HFFc6 (cell line): Measurements from ENCODE around the gene ORC1. TPM values are rescaled to one million over a fixed set of nuclear protein-coding genes. Genes with fewer than 3 reads are reported as not detected.

Experiments
- DNase-seq: peaks from one replicate; pipeline ENCODE4 v3.0.0-alpha.2; 2018
- H3K27ac Mint-ChIP-seq: 2 replicates; pipeline ENCODE4 v1.8.0; 2020; ENCODE audit warnings: mild to moderate bottlenecking, mixed read lengths
- H3K27me3 Mint-ChIP-seq: 2 replicates; pipeline ENCODE4 v1.8.0; 2021; ENCODE audit warnings: mild to moderate bottlenecking, moderate library complexity, mixed read lengths; ENCODE audit not compliant: insufficient read depth
- H3K36me3 Mint-ChIP-seq: 2 replicates; pipeline ENCODE4 v1.8.0; 2021; ENCODE audit warnings: low read depth, mixed read lengths
- H3K4me1 Mint-ChIP-seq: 2 replicates; pipeline ENCODE4 v1.8.0; 2020; ENCODE audit warnings: low read depth, mixed read lengths
- H3K4me3 Mint-ChIP-seq: 2 replicates; pipeline ENCODE4 v1.8.0; 2020; ENCODE audit warnings: mild to moderate bottlenecking, moderate library complexity, mixed read lengths
- H3K9me3 Mint-ChIP-seq: 2 replicates; pipeline ENCODE4 v1.8.0; 2020; ENCODE audit warnings: mild to moderate bottlenecking, mixed read lengths
- total RNA-seq, 6 experiments: library from RNA; stranded (reverse); fragmentation: NEBNext Ultra II Directional; extraction: Animal tissue kit (Norgen Biotek cat#: 25700); gene quantifications; 2 replicates in 1 of 6; 3 replicates in 5 of 6; pipeline ENCODE4 v1.2.3, GENCODE V29; 2021
- TF ChIP-seq, protein P1 (sequence below): fragments of 200-600 bp; sonication (generic); IDR thresholded peaks from 2 replicates; pipeline ENCODE4 v1.5.0; 2021; ENCODE audit warnings: antibody characterized with exemption, mild to moderate bottlenecking

ORC1 gene
- total RNA-seq, 6 experiments from 2014 or later, result 3.1 to 8.3 (median 6.7) TPM

DNA sequence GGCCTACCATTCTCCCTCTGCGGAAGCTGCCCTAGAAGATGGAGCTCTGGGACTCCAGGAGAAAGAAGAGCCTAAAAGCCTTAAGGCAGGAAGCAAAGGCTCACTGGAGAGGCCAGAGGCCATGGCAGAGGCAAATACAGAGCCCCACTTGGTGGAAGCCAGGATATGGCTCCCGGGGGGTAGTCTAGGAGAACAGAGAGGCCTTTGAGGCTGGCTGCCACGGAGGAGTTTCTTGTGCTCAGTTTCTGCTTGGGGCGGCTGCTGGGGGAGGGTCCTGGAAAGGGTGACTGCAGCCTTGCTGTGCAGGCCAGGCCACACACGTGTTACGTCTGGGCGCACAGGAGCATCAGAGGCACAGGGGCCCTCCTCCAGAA, 43.6 kb downstream of the ORC1 start:
- Mint-ChIP-seq H3K27ac (no peak overlapping the region), H3K4me1 (peaks cover 15% of the 10 kb centered on the region; the same call in 1 of the 2 replicates), H3K4me3 (no peak overlapping the region), H3K36me3 (peaks cover 26% of the 10 kb centered on the region), H3K27me3 (peaks cover 2% of the 10 kb centered on the region; the same call in 1 of the 2 replicates), H3K9me3 (no peaks in the 10 kb centered on the region)
- TF ChIP-seq, protein P1, sequence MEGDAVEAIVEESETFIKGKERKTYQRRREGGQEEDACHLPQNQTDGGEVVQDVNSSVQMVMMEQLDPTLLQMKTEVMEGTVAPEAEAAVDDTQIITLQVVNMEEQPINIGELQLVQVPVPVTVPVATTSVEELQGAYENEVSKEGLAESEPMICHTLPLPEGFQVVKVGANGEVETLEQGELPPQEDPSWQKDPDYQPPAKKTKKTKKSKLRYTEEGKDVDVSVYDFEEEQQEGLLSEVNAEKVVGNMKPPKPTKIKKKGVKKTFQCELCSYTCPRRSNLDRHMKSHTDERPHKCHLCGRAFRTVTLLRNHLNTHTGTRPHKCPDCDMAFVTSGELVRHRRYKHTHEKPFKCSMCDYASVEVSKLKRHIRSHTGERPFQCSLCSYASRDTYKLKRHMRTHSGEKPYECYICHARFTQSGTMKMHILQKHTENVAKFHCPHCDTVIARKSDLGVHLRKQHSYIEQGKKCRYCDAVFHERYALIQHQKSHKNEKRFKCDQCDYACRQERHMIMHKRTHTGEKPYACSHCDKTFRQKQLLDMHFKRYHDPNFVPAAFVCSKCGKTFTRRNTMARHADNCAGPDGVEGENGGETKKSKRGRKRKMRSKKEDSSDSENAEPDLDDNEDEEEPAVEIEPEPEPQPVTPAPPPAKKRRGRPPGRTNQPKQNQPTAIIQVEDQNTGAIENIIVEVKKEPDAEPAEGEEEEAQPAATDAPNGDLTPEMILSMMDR, result no peak
- DNase-seq, result no peak

DNA sequence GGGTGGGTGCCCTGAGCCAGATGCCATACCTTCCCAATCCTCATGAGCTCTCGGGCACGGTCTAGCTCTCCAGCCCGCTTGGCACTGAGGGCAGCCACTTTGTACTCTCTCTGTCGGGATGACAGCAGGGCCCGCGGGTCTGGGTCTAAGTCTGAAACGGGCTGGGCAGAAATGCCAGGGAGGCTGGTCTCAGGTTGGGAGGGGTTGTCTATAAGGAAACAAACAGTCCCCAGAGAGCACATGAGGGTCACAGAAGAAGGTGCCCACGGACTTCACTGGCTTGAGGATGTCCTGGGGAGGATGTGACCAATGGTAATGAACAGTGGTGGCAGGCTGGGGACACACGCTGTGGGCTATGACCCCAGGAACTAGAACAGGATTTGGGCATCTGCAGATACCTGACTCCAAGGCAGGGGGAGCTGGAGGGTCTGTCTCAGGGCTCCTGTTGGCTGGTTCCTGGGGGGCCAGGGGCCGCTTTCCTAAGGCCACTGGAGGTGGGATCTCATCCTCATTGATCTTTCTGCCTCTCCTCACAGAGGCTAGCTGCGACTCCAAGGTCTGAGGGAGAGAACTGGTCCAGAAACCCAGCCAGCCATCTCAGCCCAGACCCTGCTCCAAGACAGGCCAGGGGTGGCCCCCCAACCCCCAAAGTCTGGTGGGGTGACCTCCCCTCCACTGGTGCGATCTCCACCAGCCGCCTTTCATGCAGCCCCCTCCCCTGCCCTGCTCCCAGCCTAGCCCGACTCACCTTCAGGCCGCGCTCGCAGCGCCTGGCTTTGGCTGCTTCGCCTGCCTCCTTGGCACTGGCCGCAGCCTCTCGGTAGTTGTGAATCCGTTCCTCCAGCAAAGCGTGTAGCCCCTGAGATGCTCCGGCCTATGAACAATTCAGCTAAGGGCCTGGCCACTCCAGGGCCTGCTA, 44.3 kb downstream of the ORC1 start:
- Mint-ChIP-seq H3K27me3 (no peaks in the 10 kb centered on the region; the same call in 1 of the 2 replicates), H3K4me3 (no peak overlapping the region), H3K36me3 (peaks cover 28% of the 10 kb centered on the region), H3K9me3 (no peaks in the 10 kb centered on the region), H3K27ac (no peak overlapping the region), H3K4me1 (peaks cover 11% of the 10 kb centered on the region; the same call in 1 of the 2 replicates)
- no peak for DNase-seq
- TF ChIP-seq, protein P1, result no peak

DNA sequence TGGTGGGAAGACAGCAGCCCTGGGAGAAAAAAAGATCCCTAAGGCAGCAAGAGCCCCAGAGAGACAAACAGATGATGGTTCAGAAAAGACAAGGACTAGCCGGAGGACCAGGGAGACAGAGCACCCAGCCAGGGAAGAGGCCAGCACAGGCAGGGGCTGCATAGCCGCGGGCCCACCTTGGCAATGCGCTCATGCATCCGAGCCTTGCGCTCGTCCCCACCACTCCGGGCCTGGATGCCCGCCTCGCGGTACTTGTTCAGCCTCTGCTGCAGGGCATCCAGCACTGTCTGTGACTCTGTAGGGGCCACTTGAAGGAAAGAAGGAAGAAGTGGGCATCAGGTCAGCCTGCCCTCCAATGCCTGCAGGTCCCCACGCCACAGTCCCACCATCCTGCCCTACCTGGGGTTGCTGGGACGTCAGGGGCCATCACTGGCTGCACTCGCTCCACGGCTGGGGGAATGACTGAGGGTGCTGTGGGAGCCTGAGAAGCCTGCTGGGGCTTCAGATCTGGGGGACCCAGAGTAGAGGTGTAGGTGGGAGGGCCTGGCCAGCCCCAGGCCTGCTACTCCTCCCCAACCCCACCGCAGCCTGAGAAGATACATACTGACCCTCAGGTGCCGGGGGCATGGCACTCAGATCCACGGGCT, 45.2 kb downstream of the ORC1 start:
- TF ChIP-seq, protein P1, result no peak
- Mint-ChIP-seq H3K4me1 (0 out of 2 replicates have a peak, but pooled peaks cover 1% of the 10 kb centered on the region), H3K27ac (no peak overlapping the region), H3K4me3 (no peak overlapping the region), H3K9me3 (no peaks in the 10 kb centered on the region), H3K36me3 (peaks cover 35% of the 10 kb centered on the region), H3K27me3 (no peaks in the 10 kb centered on the region; the same call in 1 of the 2 replicates)
- DNase-seq, result no peak

DNA sequence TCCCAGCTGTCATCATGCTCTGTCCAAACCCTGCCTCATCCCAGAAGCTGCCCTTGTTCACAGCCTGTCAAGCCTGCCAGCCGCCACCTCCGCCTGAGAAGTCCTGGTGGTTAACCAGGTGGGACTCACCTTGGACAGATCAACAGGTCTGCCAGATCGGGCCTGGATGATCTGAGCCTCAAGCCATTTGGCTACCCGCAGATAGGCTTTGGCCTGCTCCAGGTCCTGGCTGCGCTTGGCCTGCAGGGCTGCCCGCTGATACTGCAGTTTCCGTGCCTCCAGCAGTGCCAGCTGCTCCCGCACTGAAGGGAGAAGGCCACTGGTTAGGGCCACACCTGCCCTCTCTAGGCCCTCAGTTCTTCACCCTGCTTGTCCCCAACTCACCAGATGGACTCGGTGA, 46.8 kb downstream of the ORC1 start:
- H3K36me3 Mint-ChIP-seq, result peaks cover 36% of the 10 kb centered on the region
- DNase-seq, result no peak
- no peak overlapping the region for H3K27ac Mint-ChIP-seq
- H3K4me1 Mint-ChIP-seq, result no peaks in the 10 kb centered on the region
- no peaks in the 10 kb centered on the region; the same call in 1 of the 2 replicates for H3K27me3 Mint-ChIP-seq
- H3K9me3 Mint-ChIP-seq, result no peaks in the 10 kb centered on the region
- TF ChIP-seq, protein P1, result no peak
- no peak overlapping the region; the same call in 1 of the 2 replicates for H3K4me3 Mint-ChIP-seq

DNA sequence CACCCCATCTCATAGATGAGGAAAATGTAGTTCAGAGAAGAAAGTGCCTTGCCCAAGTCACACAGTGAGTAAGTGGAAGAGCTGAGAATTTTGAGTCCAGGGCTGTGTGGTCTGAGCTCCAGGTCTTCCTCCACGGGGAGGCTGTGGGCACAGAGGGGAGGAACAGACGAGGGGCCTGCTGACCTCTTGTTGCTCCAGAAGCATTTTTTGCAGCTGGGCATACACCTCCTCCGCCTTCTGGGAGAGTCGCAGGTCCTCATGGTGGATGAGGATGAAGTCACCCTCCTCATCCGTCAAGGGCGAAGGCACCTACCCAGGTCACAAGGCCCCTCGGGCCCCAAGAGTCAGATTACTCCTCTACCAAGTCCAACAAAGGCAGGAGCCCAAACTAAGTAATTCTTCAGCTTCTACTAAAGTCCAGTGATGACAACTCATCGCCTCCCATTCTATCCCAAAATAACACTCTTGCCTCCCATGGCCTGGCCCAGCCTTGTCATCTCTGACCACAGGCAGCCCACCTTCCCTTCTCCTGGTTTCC, 47.3 kb downstream of the ORC1 start:
- H3K36me3 Mint-ChIP-seq, result peaks cover 37% of the 10 kb centered on the region
- H3K4me1 Mint-ChIP-seq, result no peaks in the 10 kb centered on the region
- no peak for DNase-seq
- TF ChIP-seq, protein P1, result no peak
- H3K4me3 Mint-ChIP-seq, result no peak overlapping the region; the same call in 1 of the 2 replicates
- H3K27me3 Mint-ChIP-seq, result no peaks in the 10 kb centered on the region; the same call in 1 of the 2 replicates
- no peak overlapping the region for H3K27ac Mint-ChIP-seq
- no peaks in the 10 kb centered on the region for H3K9me3 Mint-ChIP-seq
